Thyroid gland (tissue), 4 donors: Measurements from ENCODE around the gene NAXE. TPM values are rescaled to one million over a fixed set of nuclear protein-coding genes. Genes with fewer than 3 reads are reported as not detected.

Source experiments
- DNase-seq, 2 donors: peaks; one replicate each; pipeline ENCODE4 v3.0.0-alpha.2; 2019
- H3K27ac ChIP-seq, 3 donors: fragments of 200-600 bp; sonication (generic); 1 replicate in 2 of 3; 2 replicates in 1 of 3; pipeline ENCODE4 v1.5.1; 2016 to 2019; ENCODE audit warnings: mild to moderate bottlenecking in 1 of 3, moderate library complexity in 1 of 3
- H3K27me3 ChIP-seq: fragments of 200-600 bp; sonication (generic); one replicate; pipeline ENCODE4 v1.5.1; 2019
- H3K36me3 ChIP-seq, 2 donors: fragments of 200-600 bp; sonication (generic); one replicate each; pipeline ENCODE4 v1.5.1; 2016 to 2019
- H3K4me1 ChIP-seq, 2 donors: fragments of 200-600 bp; sonication (generic); one replicate each; pipeline ENCODE4 v1.5.1; 2017 to 2019
- H3K4me3 ChIP-seq, 3 donors: fragments of 200-600 bp; sonication (generic); replicated peaks in 1 of 3; 1 replicate in 2 of 3; 2 replicates in 1 of 3; pipeline ENCODE4 v1.5.1; 2016; ENCODE audit warnings: mild to moderate bottlenecking in 1 of 3
- H3K9me3 ChIP-seq: fragments of 200-600 bp; sonication (generic); one replicate; pipeline ENCODE4 v1.5.1; 2017
- POLR2A ChIP-seq, 2 donors: fragments of 450-650 bp; IDR thresholded peaks; one replicate each; pipeline ENCODE4 v1.6.1; 2017; ENCODE audit warnings: antibody characterized with exemption in 2 of 2, mild to moderate bottlenecking in 2 of 2, moderate library complexity in 1 of 2
- WGBS, 2 donors: methylation state at CpG; one replicate each; pipeline ENCODE4 v1.1.5; 2017; 5-methylcytosine and 5-hydroxymethylcytosine counted together
- intact Hi-C: fragments of 100-400 bp; cut with DNase I; formaldehyde crosslinking; loops from one replicate; pipeline ENCODE4 v1.15.1; 2023
- total RNA-seq, 4 donors: library from RNA; depleted of rRNA; stranded (reverse); fragments of >200 nt; gene quantifications; one replicate each; pipeline ENCODE4 v1.2.3, GENCODE V29; 2016
- TF ChIP-seq, protein P1 (sequence below), 6 experiments: fragments of 200-600 bp in 3 of 6; fragments of 450-650 bp in 3 of 6; sonication (generic) in 3 of 6; IDR thresholded peaks; one replicate each; pipeline ENCODE4 v1.5.1; 2016 to 2019; ENCODE audit warnings: antibody characterized with exemption in 6 of 6, mild to moderate bottlenecking in 2 of 6, inconsistent platforms in 1 of 6, moderate library complexity in 1 of 6

The NAXE gene
- total RNA-seq, 4 donors from 2014 or later = 69.1 to 176 (median 117) TPM

DNA sequence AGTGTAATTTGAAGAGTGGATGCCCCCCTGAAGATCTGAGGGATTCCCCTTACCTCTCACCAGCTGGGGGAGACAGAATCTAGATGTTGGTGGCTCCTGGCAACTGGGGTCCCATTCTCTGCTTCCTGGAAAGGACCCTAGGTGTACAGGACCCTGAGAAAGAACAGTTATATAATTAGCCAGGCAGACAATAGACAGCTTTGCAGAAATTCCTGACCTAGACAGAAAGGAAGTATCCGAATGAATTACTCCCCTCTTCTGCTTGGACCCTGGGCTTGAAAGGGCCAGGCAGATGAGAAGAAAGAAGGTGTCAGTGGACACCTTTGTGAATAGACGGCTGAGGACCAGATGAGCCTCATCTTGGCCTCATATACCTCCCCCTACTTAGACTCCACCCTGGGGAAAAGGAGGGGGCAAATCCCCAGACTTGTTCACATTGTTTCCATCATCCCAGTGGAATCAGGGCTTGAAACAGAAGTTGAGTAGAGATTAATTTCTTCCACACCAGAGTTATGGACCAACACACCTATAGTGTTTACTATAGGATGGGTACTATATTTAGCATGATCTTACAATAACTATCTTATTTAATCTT is 17.4 kb upstream of the NAXE start:
- H3K4me3 ChIP-seq = no peak overlapping the region
- no peak overlapping the region for H3K27ac ChIP-seq
- H3K27me3 ChIP-seq = no peaks in the 10 kb centered on the region
- 44 to 75% methylated on average over 2 of the region's 2 CpGs for WGBS, 2 donors
- no peaks in the 10 kb centered on the region for H3K9me3 ChIP-seq
- intact Hi-C loops = no loop called here
- peaks cover 5 to 9% of the 10 kb centered on the region in 2 donors for H3K4me1 ChIP-seq
- DNase-seq = no peak
- TF ChIP-seq, protein P1, sequence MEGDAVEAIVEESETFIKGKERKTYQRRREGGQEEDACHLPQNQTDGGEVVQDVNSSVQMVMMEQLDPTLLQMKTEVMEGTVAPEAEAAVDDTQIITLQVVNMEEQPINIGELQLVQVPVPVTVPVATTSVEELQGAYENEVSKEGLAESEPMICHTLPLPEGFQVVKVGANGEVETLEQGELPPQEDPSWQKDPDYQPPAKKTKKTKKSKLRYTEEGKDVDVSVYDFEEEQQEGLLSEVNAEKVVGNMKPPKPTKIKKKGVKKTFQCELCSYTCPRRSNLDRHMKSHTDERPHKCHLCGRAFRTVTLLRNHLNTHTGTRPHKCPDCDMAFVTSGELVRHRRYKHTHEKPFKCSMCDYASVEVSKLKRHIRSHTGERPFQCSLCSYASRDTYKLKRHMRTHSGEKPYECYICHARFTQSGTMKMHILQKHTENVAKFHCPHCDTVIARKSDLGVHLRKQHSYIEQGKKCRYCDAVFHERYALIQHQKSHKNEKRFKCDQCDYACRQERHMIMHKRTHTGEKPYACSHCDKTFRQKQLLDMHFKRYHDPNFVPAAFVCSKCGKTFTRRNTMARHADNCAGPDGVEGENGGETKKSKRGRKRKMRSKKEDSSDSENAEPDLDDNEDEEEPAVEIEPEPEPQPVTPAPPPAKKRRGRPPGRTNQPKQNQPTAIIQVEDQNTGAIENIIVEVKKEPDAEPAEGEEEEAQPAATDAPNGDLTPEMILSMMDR (IDR thresholded peaks at IDR 0.05) = no peak
- no peak for TF ChIP-seq POLR2A (IDR thresholded peaks at IDR 0.05)
- no peaks in the 10 kb centered on the region for H3K36me3 ChIP-seq

DNA sequence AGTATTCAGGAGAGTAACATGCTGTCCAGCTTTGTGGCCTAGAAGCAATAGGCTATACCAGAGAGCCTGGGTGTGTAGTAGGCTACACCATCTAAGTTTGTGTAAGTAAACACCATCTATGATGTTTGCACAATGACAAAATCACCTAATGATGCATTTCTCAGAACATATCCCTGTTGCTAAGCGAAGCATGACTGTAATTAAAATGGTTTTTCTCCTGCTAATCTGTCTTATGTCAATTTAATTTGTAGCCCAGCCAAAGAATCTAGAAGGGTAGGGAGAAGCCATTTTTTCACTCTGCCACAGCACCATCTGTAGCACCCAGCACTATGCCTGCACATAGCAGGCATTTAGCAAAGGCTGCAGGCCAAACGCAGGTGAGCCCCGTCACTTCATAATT is 14.0 kb upstream of the NAXE start:
- Histone ChIP-seq H3K36me3 (no peaks in the 10 kb centered on the region), H3K27me3 (no peaks in the 10 kb centered on the region), H3K4me1 (peaks cover 0 to 2% of the 10 kb centered on the region in 2 donors), H3K9me3 (no peaks in the 10 kb centered on the region), H3K27ac (no peak overlapping the region), H3K4me3 (no peak overlapping the region)
- intact Hi-C loops = no loop called here
- TF ChIP-seq, protein P1 (IDR thresholded peaks at IDR 0.05) = no peak
- no peak for TF ChIP-seq POLR2A (IDR thresholded peaks at IDR 0.05)
- WGBS, 2 donors = 92 to 95% methylated on average over 3 of the region's 3 CpGs
- no peak for DNase-seq

DNA sequence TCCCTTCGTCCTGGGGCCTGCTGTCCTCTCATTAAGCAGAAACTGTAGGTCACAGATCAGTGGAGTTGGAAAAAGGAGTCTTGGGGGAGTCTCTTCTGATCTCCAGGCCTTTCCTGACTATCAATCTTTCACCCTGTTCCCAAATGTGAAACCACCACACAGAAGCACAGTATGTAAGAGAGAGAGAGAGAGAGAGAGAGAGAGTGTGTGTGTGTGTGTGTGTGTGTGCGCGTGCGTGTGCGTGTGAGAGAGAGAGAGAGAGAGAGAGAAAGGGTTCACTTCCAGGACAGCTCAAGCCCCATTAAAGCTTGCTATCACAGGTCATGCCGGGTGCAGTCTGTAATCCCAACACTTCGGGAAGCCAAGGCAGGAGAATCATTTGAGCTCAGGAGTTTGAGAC is 13.5 kb upstream of the NAXE start:
- no peak overlapping the region for H3K27ac ChIP-seq
- 47 to 52% methylated on average over 7 of the region's 7 CpGs for WGBS, 2 donors
- H3K9me3 ChIP-seq = no peaks in the 10 kb centered on the region
- H3K27me3 ChIP-seq = no peaks in the 10 kb centered on the region
- TF ChIP-seq, protein P1 (IDR thresholded peaks at IDR 0.05) = no peak
- TF ChIP-seq POLR2A (IDR thresholded peaks at IDR 0.05) = no peak
- no peak for DNase-seq
- intact Hi-C loops = no loop called here
- no peaks in the 10 kb centered on the region for H3K4me1 ChIP-seq
- no peak overlapping the region for H3K4me3 ChIP-seq
- H3K36me3 ChIP-seq = no peaks in the 10 kb centered on the region

DNA sequence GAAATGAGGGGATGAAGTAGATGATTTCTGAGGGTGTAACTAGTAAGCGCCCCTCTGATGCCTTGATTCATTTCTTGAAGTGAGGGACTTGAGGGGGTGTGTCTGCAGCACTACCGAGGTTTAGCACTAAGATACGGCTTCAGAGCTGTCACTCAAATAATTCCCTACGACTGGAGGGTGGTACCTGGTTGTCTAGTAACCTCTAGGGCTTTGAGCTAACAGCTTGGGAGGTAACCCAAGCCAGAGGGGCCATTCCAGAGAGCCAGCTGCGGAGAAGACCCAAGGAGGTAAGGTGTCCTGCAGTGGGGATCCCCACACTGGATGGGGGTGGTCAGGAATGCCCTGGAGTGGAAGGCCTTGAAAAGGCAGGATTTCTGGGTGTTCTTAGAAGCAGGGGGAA is 12.1 kb upstream of the NAXE start, which contains the start of gene TTC24:
TSS of gene TTC24 (plus strand) at position 252 of the 400 bp plus-strand sequence. CDS start 1,642 bp downstream, outside the sequence.
- Histone ChIP-seq H3K36me3 (no peaks in the 10 kb centered on the region), H3K27ac (no peak within 1 kb of the TSS), H3K9me3 (no peaks in the 10 kb centered on the region), H3K4me1 (no peaks in the 10 kb centered on the region), H3K27me3 (no peaks in the 10 kb centered on the region), H3K4me3 (no peak within 1 kb of the TSS)
- no peak for DNase-seq
- 82 to 83% methylated on average over 5 of the region's 5 CpGs for WGBS, 2 donors
- TF ChIP-seq POLR2A (IDR thresholded peaks at IDR 0.05) = no peak
- TF ChIP-seq, protein P1 (IDR thresholded peaks at IDR 0.05) = no peak
- intact Hi-C loops = no loop called here

DNA sequence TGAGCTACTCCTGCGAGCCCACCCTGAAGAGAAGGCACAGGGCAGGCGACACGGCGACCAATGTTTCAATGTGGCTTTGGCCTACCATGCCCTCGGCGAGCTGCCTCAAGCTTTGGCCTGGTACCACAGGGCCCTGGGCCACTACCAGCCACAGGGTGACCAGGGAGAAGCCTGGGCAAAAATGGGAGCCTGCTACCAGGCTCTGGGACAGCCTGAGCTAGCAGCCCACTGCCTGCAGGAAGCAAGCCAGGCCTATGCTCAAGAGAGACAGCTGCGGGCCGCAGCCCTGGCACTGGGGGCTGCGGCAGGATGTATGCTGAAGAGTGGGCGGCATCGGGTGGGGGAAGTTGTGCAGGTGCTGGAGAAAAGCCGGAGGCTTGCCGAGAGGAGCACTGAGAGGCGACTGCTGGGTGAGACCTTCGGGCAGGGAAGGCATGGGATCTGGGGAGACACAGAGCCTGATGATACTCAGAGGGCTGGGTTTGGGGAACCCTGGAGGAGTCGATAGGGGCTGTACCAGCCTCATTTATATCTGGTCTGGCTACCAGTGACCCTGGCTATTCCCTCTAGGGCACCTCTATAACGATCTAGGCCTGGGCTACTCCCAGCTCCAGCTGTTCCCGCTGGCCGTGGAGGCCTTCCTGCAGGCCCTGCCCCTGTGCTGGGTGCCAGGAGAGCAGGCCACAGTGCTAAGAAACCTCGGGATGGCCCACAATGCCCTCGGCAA is 9.8 kb upstream of the NAXE start:
- TF ChIP-seq, protein P1 (IDR thresholded peaks at IDR 0.05) = no peak
- TF ChIP-seq POLR2A (IDR thresholded peaks at IDR 0.05) = no peak
- no peak for DNase-seq
- no peaks in the 10 kb centered on the region for H3K27me3 ChIP-seq
- no peaks in the 10 kb centered on the region for H3K36me3 ChIP-seq
- no peak overlapping the region for H3K27ac ChIP-seq
- 68 to 87% methylated on average over 9 to 14 of the region's 21 CpGs for WGBS, 2 donors
- no peaks in the 10 kb centered on the region for H3K4me1 ChIP-seq
- H3K4me3 ChIP-seq = no peak overlapping the region
- no peaks in the 10 kb centered on the region for H3K9me3 ChIP-seq
- intact Hi-C loops = loop anchor here (5.0 kb wide), 1 partner anchor 75 kb away; no protein-coding TSS in a partner anchor
